SK-N-SH (cell line): ENCODE data around the gene TSTD1. TPM values are rescaled to one million over a fixed set of nuclear protein-coding genes. Genes with fewer than 3 reads are reported as not detected.

Experiments used
- CTCF ChIA-PET: fragments of 300-600, 350-600 bp; formaldehyde crosslinking; extraction: SDS; loops from one replicate; lab custom pipeline; 2021; lab: Yijun Ruan, JAX
- POLR2A ChIA-PET: fragments of 350-600 bp; sonication (Branson Sonifier 250); formaldehyde crosslinking; extraction: SDS; loops from one replicate; lab custom pipeline; 2020; ENCODE audit warnings: antibody characterized with exemption, inconsistent platforms; lab: Yijun Ruan, JAX
- DNase-seq: peaks from one replicate; pipeline ENCODE4 v3.0.0; 2012
- H2AFZ ChIP-seq: fragments of 200-600 bp; sonication (generic); 2 replicates; pipeline ENCODE4 v1.8.1; 2016; ENCODE audit warnings: antibody characterized with exemption, mild to moderate bottlenecking, low read depth
- H3F3A ChIP-seq: fragments of 200-600 bp; sonication (generic); replicated peaks from 2 replicates; pipeline ENCODE3; 2016; ENCODE audit warnings: antibody characterized with exemption, mild to moderate bottlenecking; ENCODE audit not compliant: insufficient read depth
- H3K27ac ChIP-seq, 2 experiments: fragments of 200-500 bp in 1 of 2; fragments of 200-600 bp in 1 of 2; sonication (Bioruptor generic) in 1 of 2; sonication (generic), shearing (Covaris generic) in 1 of 2; 2 replicates each; pipeline versions ENCODE4 v1.5.1 to v1.6.1; 2014 to 2016; ENCODE audit warnings: low read depth in 2 of 2, inconsistent platforms in 1 of 2, low read length in 1 of 2, mild to moderate bottlenecking in 1 of 2, mixed read lengths in 1 of 2
- H3K27me3 ChIP-seq: fragments of 200-600 bp; sonication (generic), shearing (Covaris generic); 2 replicates; pipeline ENCODE4 v1.6.1; 2016; ENCODE audit warnings: mixed run types; ENCODE audit not compliant: insufficient read depth
- H3K36me3 ChIP-seq, 2 experiments: fragments of 200-500 bp in 1 of 2; fragments of 200-600 bp in 1 of 2; sonication (Bioruptor generic) in 1 of 2; sonication (generic) in 1 of 2; replicated peaks in 1 of 2; 2 replicates each; pipeline versions ENCODE3 to v1.5.1; 2014 to 2016; ENCODE audit warnings: low read length in 1 of 2, mild to moderate bottlenecking in 1 of 2; ENCODE audit not compliant: insufficient read depth in 2 of 2, control insufficient read depth in 1 of 2
- H3K4me1 ChIP-seq, 2 experiments: fragments of 200-500 bp in 1 of 2; fragments of 200-600 bp in 1 of 2; sonication (Bioruptor generic) in 1 of 2; sonication (generic), shearing (Covaris generic) in 1 of 2; 2 replicates each; pipeline versions ENCODE4 v1.5.1 to v1.6.1; 2014 to 2016; ENCODE audit warnings: low read depth in 1 of 2, low read length in 1 of 2, mixed run types in 1 of 2; ENCODE audit not compliant: insufficient read depth in 2 of 2, control insufficient read depth in 1 of 2
- H3K4me2 ChIP-seq: fragments of 200-600 bp; sonication (generic), shearing (Covaris generic); 2 replicates; pipeline ENCODE4 v1.6.1; 2017; ENCODE audit warnings: mixed run types
- H3K4me3 ChIP-seq, 2 experiments: fragments of 200-500 bp in 1 of 2; fragments of 200-600 bp in 1 of 2; sonication (Bioruptor generic) in 1 of 2; sonication (generic), shearing (Covaris generic) in 1 of 2; 2 replicates each; pipeline versions ENCODE4 v1.5.1 to v1.8.1; 2014 to 2016; ENCODE audit warnings: low read depth in 2 of 2, inconsistent platforms in 1 of 2, low read length in 1 of 2, mild to moderate bottlenecking in 1 of 2, mixed read lengths in 1 of 2, moderate library complexity in 1 of 2
- H3K79me2 ChIP-seq: fragments of 200-600 bp; sonication (generic); 2 replicates; pipeline ENCODE4 v1.8.1; 2017; ENCODE audit warnings: mild to moderate bottlenecking; ENCODE audit not compliant: insufficient read depth
- H3K9ac ChIP-seq: fragments of 200-600 bp; sonication (generic); 2 replicates; pipeline ENCODE4 v1.6.1; 2017; ENCODE audit warnings: mixed run types
- H3K9me2 ChIP-seq: fragments of 200-600 bp; sonication (generic); 2 replicates; pipeline ENCODE4 v1.6.1; 2017; ENCODE audit warnings: mixed run types
- H3K9me3 ChIP-seq: fragments of 200-600 bp; sonication (generic); 2 replicates; pipeline ENCODE4 v1.6.1; 2017; ENCODE audit warnings: mixed run types, mild to moderate bottlenecking, moderate library complexity
- H4K20me1 ChIP-seq: fragments of 200-600 bp; sonication (generic); 2 replicates; pipeline ENCODE4 v1.6.1; 2017; ENCODE audit warnings: mild to moderate bottlenecking, mixed run types; ENCODE audit not compliant: insufficient read depth
- CHD2 ChIP-seq: fragments of 150-350 bp; IDR thresholded peaks from 2 replicates; pipeline ENCODE4 v1.6.1; 2018; ENCODE audit warnings: low read length; ENCODE audit not compliant: partially characterized antibody
- EP300 ChIP-seq, 2 experiments: IDR thresholded peaks; 2 replicates each; pipeline versions ENCODE4 v1.4.0 to v1.6.1; 2012; ENCODE audit warnings: borderline replicate concordance in 1 of 2, low read depth in 1 of 2, low read length in 1 of 2
- GATA2 ChIP-seq: sonication (generic); formaldehyde crosslinking; IDR thresholded peaks from 2 replicates; pipeline ENCODE4 v1.5.0; 2020; ENCODE audit warnings: mild to moderate bottlenecking, missing genetic modification reagents
- MAX ChIP-seq: IDR thresholded peaks from 2 replicates; pipeline ENCODE4 v1.4.0; 2012; ENCODE audit warnings: low read depth
- MXI1 ChIP-seq: IDR thresholded peaks from 2 replicates; pipeline ENCODE4 v1.6.1; 2012; ENCODE audit warnings: mild to moderate bottlenecking, low read depth, low read length, improper control_type of control experiment
- NFIC ChIP-seq: IDR thresholded peaks from 2 replicates; pipeline ENCODE4 v1.4.0; 2012; ENCODE audit warnings: borderline replicate concordance
- NRF1 ChIP-seq: IDR thresholded peaks from 2 replicates; pipeline ENCODE4 v1.6.1; 2012; ENCODE audit warnings: low read depth, mild to moderate bottlenecking, low read length
- PBX3 ChIP-seq: IDR thresholded peaks from 2 replicates; pipeline ENCODE4; 2012
- POLR2AphosphoS5 ChIP-seq: IDR thresholded peaks from 2 replicates; pipeline ENCODE4 v1.6.1; 2012; ENCODE audit warnings: low read depth, low read length
- RCOR1 ChIP-seq: fragments of 150-350 bp; IDR thresholded peaks from 2 replicates; pipeline ENCODE4 v1.6.1; 2017; ENCODE audit warnings: antibody characterized with exemption, low read length
- RFX5 ChIP-seq: IDR thresholded peaks from 2 replicates; pipeline ENCODE4 v1.6.1; 2012; ENCODE audit warnings: mild to moderate bottlenecking, improper control_type of control experiment, low read length
- RXRA ChIP-seq: IDR thresholded peaks from 2 replicates; pipeline ENCODE4 v1.4.0; 2012; ENCODE audit warnings: low read depth, mild to moderate bottlenecking, borderline replicate concordance
- SIN3A ChIP-seq: IDR thresholded peaks from 2 replicates; pipeline ENCODE4 v1.6.1; 2012; ENCODE audit warnings: low read depth, mild to moderate bottlenecking, low read length, moderate library complexity, borderline replicate concordance
- TAF1 ChIP-seq: IDR thresholded peaks from 2 replicates; pipeline ENCODE4 v1.6.1; 2012; ENCODE audit warnings: low read depth, mild to moderate bottlenecking, low read length, moderate library complexity, borderline replicate concordance
- TCF12 ChIP-seq: IDR thresholded peaks from 2 replicates; pipeline ENCODE4 v1.4.0; 2012
- TEAD4 ChIP-seq: IDR thresholded peaks from 2 replicates; pipeline ENCODE4 v1.4.0; 2012; ENCODE audit warnings: mild to moderate bottlenecking, borderline replicate concordance; ENCODE audit not compliant: insufficient read depth
- ZBTB33 ChIP-seq: IDR thresholded peaks from 2 replicates; pipeline ENCODE4 v1.4.0; 2012; ENCODE audit warnings: low read depth, borderline replicate concordance
- WGBS: methylation state at CpG from one replicate; pipeline ENCODE4 v1.1.6; 2017; ENCODE audit warnings: low lambda C conversion rate; 5-methylcytosine and 5-hydroxymethylcytosine counted together
- polyA plus RNA-seq, 3 experiments: library from polyadenylated mRNA; depleted of rRNA; stranded (reverse); fragments of >200 nt; gene quantifications; 2 replicates each; pipeline ENCODE4 v1.2.3, GENCODE V29; 2012
- TF ChIP-seq, protein P1 (sequence below): IDR thresholded peaks from 2 replicates; pipeline ENCODE4 v1.4.0; 2012; ENCODE audit warnings: low read depth, borderline replicate concordance
- TF ChIP-seq, protein P2 (sequence below): fragments of 150-350 bp; IDR thresholded peaks from 2 replicates; pipeline ENCODE4 v1.6.1; 2017; ENCODE audit warnings: antibody characterized with exemption, low read length, low read depth, borderline replicate concordance
- TF ChIP-seq, protein P3 (sequence below): fragments of 200-600 bp; sonication (generic); IDR thresholded peaks from 2 replicates; pipeline ENCODE4 v1.6.1; 2017; ENCODE audit warnings: antibody characterized with exemption, mild to moderate bottlenecking, moderate library complexity

The TSTD1 gene
- polyA plus RNA-seq, 1 of the 3 experiments (the other 2 are of a cell fraction), result 93.9 TPM

- Histone ChIP-seq H3K9me3 (no peaks in the 10 kb centered on the region), H3F3A (no peaks in the 10 kb centered on the region), H4K20me1 (no peaks in the 10 kb centered on the region), H3K36me3 (no peaks in the 10 kb centered on the region), H3K4me1 (no peaks in the 10 kb centered on the region), H3K79me2 (no peaks in the 10 kb centered on the region), H2AFZ (no peak overlapping the region), H3K27me3 (no peaks in the 10 kb centered on the region), H3K9ac (no peak overlapping the region), H3K4me2 (no peak overlapping the region), H3K4me3 (no peak overlapping the region), H3K9me2 (no peaks in the 10 kb centered on the region), H3K27ac (no peak overlapping the region)
- 63% methylated on average over 3 of the region's 3 CpGs for WGBS
- no peak for DNase-seq
- POLR2A ChIA-PET, result no interaction called here
- CTCF ChIA-PET, result no interaction called here
- TF ChIP-seq TEAD4, result no peak
- TF ChIP-seq SIN3A, result no peak
- no peak for TF ChIP-seq NRF1
- TF ChIP-seq MXI1, result no peak
- no peak for TF ChIP-seq EP300 (IDR thresholded peaks at IDR 0.05; ENCODE audit: borderline replicate concordance in 1 of 2, low read depth in 1 of 2, low read length in 1 of 2)
- TF ChIP-seq RFX5, result no peak
- TF ChIP-seq RCOR1, result no peak
- TF ChIP-seq MAX, result no peak
- no peak for TF ChIP-seq TAF1
- TF ChIP-seq, protein P1, sequence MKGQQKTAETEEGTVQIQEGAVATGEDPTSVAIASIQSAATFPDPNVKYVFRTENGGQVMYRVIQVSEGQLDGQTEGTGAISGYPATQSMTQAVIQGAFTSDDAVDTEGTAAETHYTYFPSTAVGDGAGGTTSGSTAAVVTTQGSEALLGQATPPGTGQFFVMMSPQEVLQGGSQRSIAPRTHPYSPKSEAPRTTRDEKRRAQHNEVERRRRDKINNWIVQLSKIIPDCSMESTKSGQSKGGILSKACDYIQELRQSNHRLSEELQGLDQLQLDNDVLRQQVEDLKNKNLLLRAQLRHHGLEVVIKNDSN, result no peak
- no peak for TF ChIP-seq NFIC
- no peak for TF ChIP-seq RXRA
- TF ChIP-seq GATA2 (CRISPR knock-in tag), result no peak
- TF ChIP-seq PBX3, result no peak
- TF ChIP-seq, protein P2, sequence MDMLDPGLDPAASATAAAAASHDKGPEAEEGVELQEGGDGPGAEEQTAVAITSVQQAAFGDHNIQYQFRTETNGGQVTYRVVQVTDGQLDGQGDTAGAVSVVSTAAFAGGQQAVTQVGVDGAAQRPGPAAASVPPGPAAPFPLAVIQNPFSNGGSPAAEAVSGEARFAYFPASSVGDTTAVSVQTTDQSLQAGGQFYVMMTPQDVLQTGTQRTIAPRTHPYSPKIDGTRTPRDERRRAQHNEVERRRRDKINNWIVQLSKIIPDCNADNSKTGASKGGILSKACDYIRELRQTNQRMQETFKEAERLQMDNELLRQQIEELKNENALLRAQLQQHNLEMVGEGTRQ, result no peak
Measured at GRCh38 chr1:161052899-161053298, 14.1 kb upstream of the TSTD1 start.

- H3K27me3 ChIP-seq, result no peaks in the 10 kb centered on the region
- no peak overlapping the region for H3K4me3 ChIP-seq
- DNase-seq, result no peak
- H3K9ac ChIP-seq, result no peak overlapping the region
- ChIA-PET POLR2A (no interaction called here), CTCF (interaction anchor here (1.2 to 1.7 kb wide), 2 partner anchors 84 to 88 kb away, joined by 3 to 4 read pairs; no protein-coding TSS in a partner anchor)
- H4K20me1 ChIP-seq, result no peaks in the 10 kb centered on the region
- no peaks in the 10 kb centered on the region for H3K9me3 ChIP-seq
- 67% methylated on average over 10 of the region's 10 CpGs for WGBS
- H3K79me2 ChIP-seq, result no peaks in the 10 kb centered on the region
- no peaks in the 10 kb centered on the region for H3F3A ChIP-seq
- no peaks in the 10 kb centered on the region; a peak in 1 of 4 replicates for H3K4me1 ChIP-seq
- no peak overlapping the region for H2AFZ ChIP-seq
- H3K9me2 ChIP-seq, result no peaks in the 10 kb centered on the region
- H3K4me2 ChIP-seq, result no peak overlapping the region
- no peak overlapping the region for H3K27ac ChIP-seq
- no peaks in the 10 kb centered on the region for H3K36me3 ChIP-seq
- TF ChIP-seq SIN3A (no peak), TCF12 (no peak), CHD2 (no peak), ZBTB33 (no peak), NFIC (no peak), POLR2AphosphoS5 (no peak), GATA2 (CRISPR knock-in tag) (no peak), TEAD4 (no peak)
- TF ChIP-seq, protein P3, sequence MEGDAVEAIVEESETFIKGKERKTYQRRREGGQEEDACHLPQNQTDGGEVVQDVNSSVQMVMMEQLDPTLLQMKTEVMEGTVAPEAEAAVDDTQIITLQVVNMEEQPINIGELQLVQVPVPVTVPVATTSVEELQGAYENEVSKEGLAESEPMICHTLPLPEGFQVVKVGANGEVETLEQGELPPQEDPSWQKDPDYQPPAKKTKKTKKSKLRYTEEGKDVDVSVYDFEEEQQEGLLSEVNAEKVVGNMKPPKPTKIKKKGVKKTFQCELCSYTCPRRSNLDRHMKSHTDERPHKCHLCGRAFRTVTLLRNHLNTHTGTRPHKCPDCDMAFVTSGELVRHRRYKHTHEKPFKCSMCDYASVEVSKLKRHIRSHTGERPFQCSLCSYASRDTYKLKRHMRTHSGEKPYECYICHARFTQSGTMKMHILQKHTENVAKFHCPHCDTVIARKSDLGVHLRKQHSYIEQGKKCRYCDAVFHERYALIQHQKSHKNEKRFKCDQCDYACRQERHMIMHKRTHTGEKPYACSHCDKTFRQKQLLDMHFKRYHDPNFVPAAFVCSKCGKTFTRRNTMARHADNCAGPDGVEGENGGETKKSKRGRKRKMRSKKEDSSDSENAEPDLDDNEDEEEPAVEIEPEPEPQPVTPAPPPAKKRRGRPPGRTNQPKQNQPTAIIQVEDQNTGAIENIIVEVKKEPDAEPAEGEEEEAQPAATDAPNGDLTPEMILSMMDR, result no peak
- TF ChIP-seq, protein P1, result no peak
Measured at GRCh38 chr1:161051219-161051618, 12.5 kb upstream of the TSTD1 start.
